HG03442 (cell line): ENCODE measurements around the gene ALDH3B2.

Experiments used
- ATAC-seq: cut with Tn5 transposase; IDR thresholded peaks from one replicate; pipeline ENCODE4 v1.9.1; 2021; ENCODE audit warnings: mild to moderate bottlenecking, moderate library complexity; ENCODE audit not compliant: unreplicated experiment

ALDH3B2 gene

GRCh38 chr11:67617243-67617953, 57.0 kb downstream of the ALDH3B2 start:
- ATAC-seq = no peak

- ATAC-seq = no peak
Observed at GRCh38 chr11:67616431-67617242, 57.8 kb downstream of the ALDH3B2 start.

- no peak for ATAC-seq
Observed at GRCh38 chr11:67615728-67616430, 58.5 kb downstream of the ALDH3B2 start.

GRCh38 chr11:67614730-67615714, 59.4 kb downstream of the ALDH3B2 start:
- no peak for ATAC-seq

- peak; percentile 77 for ATAC-seq
Observed at GRCh38 chr11:67613960-67614715, 60.3 kb downstream of the ALDH3B2 start.

GRCh38 chr11:67613313-67613959, 61.0 kb downstream of the ALDH3B2 start:
- no peak for ATAC-seq

GRCh38 chr11:67612751-67613150, 61.7 kb downstream of the ALDH3B2 start:
- ATAC-seq = no peak
